Measurements from ENCODE around the gene AGAP1.

Gene AGAP1

DNA sequence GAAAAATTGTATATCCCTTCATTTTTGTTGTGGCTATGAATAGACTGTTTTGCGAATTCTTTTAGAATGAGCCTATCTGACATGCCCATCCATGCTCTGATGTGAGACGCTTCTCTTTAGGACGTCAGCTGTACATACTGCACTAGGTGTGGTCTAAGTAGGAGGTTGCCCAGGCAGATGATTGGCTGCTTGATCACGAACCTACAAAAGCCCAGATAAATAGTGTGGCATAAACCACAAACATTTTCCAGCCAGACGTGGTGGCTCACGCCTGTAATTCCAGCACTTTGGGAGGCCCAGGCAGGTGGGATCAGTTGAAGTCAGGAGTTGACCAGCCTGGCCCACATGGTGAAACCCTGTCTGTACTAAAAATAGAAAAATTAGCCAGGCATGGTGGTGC, 251.8 kb downstream of the AGAP1 start:
- TF ChIP-seq POLR2AphosphoS5 (IDR thresholded peaks at IDR 0.05; ENCODE audit: low read depth, low read length) (no peak), REST (IDR thresholded peaks at IDR 0.05; ENCODE audit: insufficient read depth in 1 of 2, low read depth in 2 of 2, low read length in 2 of 2) (no peak), FOXP2 (optimal IDR thresholded peaks at IDR 0.05; ENCODE audit: borderline replicate concordance, extremely low read depth, extremely low read length, insufficient read depth) (no peak), SIN3A (IDR thresholded peaks at IDR 0.05; ENCODE audit: borderline replicate concordance, insufficient read depth, low read length) (no peak), TAF1 (IDR thresholded peaks at IDR 0.05; ENCODE audit: borderline replicate concordance, insufficient read depth, low read length) (no peak)

DNA sequence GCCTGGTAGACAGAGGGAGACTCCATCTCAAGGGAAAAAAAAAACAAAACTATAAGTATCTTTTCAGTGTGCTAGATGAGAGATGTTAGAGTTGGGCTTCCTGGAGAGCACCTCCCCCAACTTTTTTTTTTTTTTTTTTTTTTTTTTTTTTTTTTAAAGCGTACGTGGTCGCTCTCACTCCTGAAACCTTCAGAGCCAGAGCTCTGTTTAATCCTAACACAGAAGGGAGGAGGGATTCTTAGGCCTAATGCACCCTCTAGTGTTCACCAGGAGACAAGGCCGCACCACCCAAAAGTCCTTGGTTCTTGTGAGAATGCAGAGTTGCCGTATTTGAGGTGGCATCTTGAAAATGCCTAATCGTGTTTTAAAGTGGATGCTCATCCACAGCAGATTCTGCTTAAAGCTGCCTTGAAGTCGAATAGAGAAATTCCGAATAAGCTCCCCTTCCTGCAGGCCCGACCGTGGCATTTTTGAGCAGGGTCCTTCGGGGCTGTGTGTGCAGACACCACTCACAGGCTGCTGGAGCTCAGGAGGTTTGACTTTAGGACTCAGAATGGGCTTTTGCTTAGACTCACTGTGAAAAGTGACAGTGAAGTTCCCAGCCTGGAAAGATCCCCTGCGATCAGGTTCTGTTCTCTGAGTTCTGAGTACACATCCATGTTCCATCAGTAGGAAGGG, 252.6 kb downstream of the AGAP1 start:
- TF ChIP-seq REST (IDR thresholded peaks at IDR 0.05; ENCODE audit: insufficient read depth in 1 of 2, low read depth in 2 of 2, low read length in 2 of 2) (no peak), FOXP2 (optimal IDR thresholded peaks at IDR 0.05; ENCODE audit: borderline replicate concordance, extremely low read depth, extremely low read length, insufficient read depth) (no peak), POLR2AphosphoS5 (IDR thresholded peaks at IDR 0.05; ENCODE audit: low read depth, low read length) (no peak), SIN3A (IDR thresholded peaks at IDR 0.05; ENCODE audit: borderline replicate concordance, insufficient read depth, low read length) (no peak), TAF1 (IDR thresholded peaks at IDR 0.05; ENCODE audit: borderline replicate concordance, insufficient read depth, low read length) (no peak)

GRCh38 chr2:235747001-235747785, 253.3 kb downstream of the AGAP1 start:
- TF ChIP-seq REST (IDR thresholded peaks at IDR 0.05; ENCODE audit: insufficient read depth in 1 of 2, low read depth in 2 of 2, low read length in 2 of 2) (no peak), TAF1 (IDR thresholded peaks at IDR 0.05; ENCODE audit: borderline replicate concordance, insufficient read depth, low read length) (no peak), SIN3A (IDR thresholded peaks at IDR 0.05; ENCODE audit: borderline replicate concordance, insufficient read depth, low read length) (no peak), FOXP2 (optimal IDR thresholded peaks at IDR 0.05; ENCODE audit: borderline replicate concordance, extremely low read depth, extremely low read length, insufficient read depth) (no peak), POLR2AphosphoS5 (IDR thresholded peaks at IDR 0.05; ENCODE audit: low read depth, low read length) (no peak)

DNA sequence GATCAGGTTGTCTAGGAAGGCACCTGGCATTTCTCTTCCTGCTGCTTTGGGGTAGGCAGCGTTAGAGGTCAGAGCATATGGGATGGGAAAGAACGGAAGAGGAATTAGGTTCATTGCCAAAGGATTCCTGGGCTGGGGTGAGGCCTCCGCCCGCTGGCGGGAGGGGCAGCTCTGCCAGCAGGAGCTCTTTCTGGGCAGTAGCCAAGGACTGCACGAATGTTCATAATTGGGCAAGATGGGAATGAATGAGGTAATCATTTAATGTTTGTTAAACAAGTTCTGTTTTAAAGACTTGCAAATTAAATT, 253.9 kb downstream of the AGAP1 start:
- TF ChIP-seq FOXP2 (optimal IDR thresholded peaks at IDR 0.05; ENCODE audit: borderline replicate concordance, extremely low read depth, extremely low read length, insufficient read depth): no peak
- no peak for TF ChIP-seq SIN3A (IDR thresholded peaks at IDR 0.05; ENCODE audit: borderline replicate concordance, insufficient read depth, low read length)
- TF ChIP-seq TAF1 (IDR thresholded peaks at IDR 0.05; ENCODE audit: borderline replicate concordance, insufficient read depth, low read length): no peak
- no peak for TF ChIP-seq REST (IDR thresholded peaks at IDR 0.05; ENCODE audit: insufficient read depth in 1 of 2, low read depth in 2 of 2, low read length in 2 of 2)
